AG20443 (cell line): ENCODE results near the gene REM1.
"Not testable (repeated sequence)": the region's sequence is repeated elsewhere in the genome, so short reads cannot be mapped to it uniquely, and the experiment has no call there.

Experiments
- DNase-seq: peaks from one replicate; pipeline ENCODE4 v3.0.0; 2012; ENCODE audit warnings: low spot score, mixed read lengths

The REM1 gene

GRCh38 chr20:31474758-31475427 lies at the start of gene REM1, which contains the start of gene DEFB124:
Gene REM1, plus strand, starts transcription at chr20:31475288. Its CDS starts 1,158 bp downstream, at chr20:31476446.
Gene DEFB124, minus strand, starts transcription at chr20:31475127. Its CDS starts 2,114 bp downstream, at chr20:31473013.
- DNase-seq = peak; percentile 29

- no peak for DNase-seq
These were observed 49.3 kb upstream of the REM1 start for GRCh38 chr20:31425797-31426196.

- not testable (repeated sequence) for DNase-seq
These were observed 48.1 kb upstream of the REM1 start for GRCh38 chr20:31426891-31427551.

GRCh38 chr20:31427576-31427975 lies 47.5 kb upstream of the REM1 start:
- not testable (repeated sequence) for DNase-seq

GRCh38 chr20:31430568-31431115 lies 44.4 kb upstream of the REM1 start:
- DNase-seq = no peak

- DNase-seq = no peak
These were observed 35.0 kb upstream of the REM1 start, which contains the start of gene DEFB123 for GRCh38 chr20:31440012-31440659. Gene DEFB123, plus strand, starts transcription at chr20:31440632. Its CDS starts 67 bp downstream, at chr20:31440699.

- no peak for DNase-seq
These were observed 28.8 kb upstream of the REM1 start for GRCh38 chr20:31446084-31446819.

- no peak for DNase-seq
These were observed 25.3 kb upstream of the REM1 start for GRCh38 chr20:31449511-31450414.

- DNase-seq = no peak
These were observed 22.5 kb upstream of the REM1 start for GRCh38 chr20:31452575-31452974.

- DNase-seq = no peak
These were observed 20.7 kb upstream of the REM1 start for GRCh38 chr20:31454361-31454760.

GRCh38 chr20:31470946-31471345 lies 4.1 kb upstream of the REM1 start:
- not testable (repeated sequence) for DNase-seq

GRCh38 chr20:31472395-31473330 lies 2.4 kb upstream of the REM1 start:
- peak; percentile 47 for DNase-seq

- no peak for DNase-seq
These were observed 1.6 kb upstream of the REM1 start for GRCh38 chr20:31473331-31474096.

GRCh38 chr20:31474097-31474436 lies 1.0 kb upstream of the REM1 start:
- no peak for DNase-seq

GRCh38 chr20:31475472-31476293 lies 595 bp downstream of the REM1 start:
- peak; percentile 29 for DNase-seq

- no peak for DNase-seq
These were observed 1.2 kb downstream of the REM1 start for GRCh38 chr20:31476294-31476585.

- DNase-seq = no peak
These were observed 1.6 kb downstream of the REM1 start for GRCh38 chr20:31476643-31477215.

- DNase-seq = peak; percentile 83
These were observed 8.9 kb downstream of the REM1 start for GRCh38 chr20:31484001-31484400.
